Central memory CD8-positive, alpha-beta T cell (primary cell): ENCODE results near the gene TMPRSS3.

ENCODE experiments used
- ATAC-seq: fragments of 150-1000 bp; cut with Tn5 transposase; replicated peaks from 2 replicates; pipeline ENCODE4 v1.10.0; 2022; ENCODE audit warnings: mild to moderate bottlenecking, moderate FRiP score, moderate number of reproducible peaks; ENCODE audit not compliant: poor library complexity, severe bottlenecking; ENCODE audit errors: extremely low read depth
- DNase-seq, 2 donors: peaks; one replicate each; pipeline ENCODE4 v3.0.0; 2021; ENCODE audit warnings: low spot score in 2 of 2
- H3K27ac Mint-ChIP-seq: one replicate; pipeline ENCODE4 v1.8.0; 2022; ENCODE audit warnings: low read depth, mild to moderate bottlenecking, moderate library complexity, mixed read lengths
- H3K27me3 Mint-ChIP-seq: one replicate; pipeline ENCODE4 v1.8.0; 2022; ENCODE audit warnings: mixed read lengths
- H3K36me3 Mint-ChIP-seq: one replicate; pipeline ENCODE4 v1.8.0; 2022; ENCODE audit warnings: mild to moderate bottlenecking, moderate library complexity, mixed read lengths; ENCODE audit not compliant: insufficient read depth
- H3K4me1 Mint-ChIP-seq: one replicate; pipeline ENCODE4 v1.8.0; 2022; ENCODE audit warnings: mixed read lengths
- H3K4me3 Mint-ChIP-seq: one replicate; pipeline ENCODE4 v1.8.0; 2022; ENCODE audit warnings: mild to moderate bottlenecking, moderate library complexity, mixed read lengths
- H3K9me3 Mint-ChIP-seq: one replicate; pipeline ENCODE4 v1.8.0; 2022; ENCODE audit warnings: mixed read lengths

The TMPRSS3 gene

DNA sequence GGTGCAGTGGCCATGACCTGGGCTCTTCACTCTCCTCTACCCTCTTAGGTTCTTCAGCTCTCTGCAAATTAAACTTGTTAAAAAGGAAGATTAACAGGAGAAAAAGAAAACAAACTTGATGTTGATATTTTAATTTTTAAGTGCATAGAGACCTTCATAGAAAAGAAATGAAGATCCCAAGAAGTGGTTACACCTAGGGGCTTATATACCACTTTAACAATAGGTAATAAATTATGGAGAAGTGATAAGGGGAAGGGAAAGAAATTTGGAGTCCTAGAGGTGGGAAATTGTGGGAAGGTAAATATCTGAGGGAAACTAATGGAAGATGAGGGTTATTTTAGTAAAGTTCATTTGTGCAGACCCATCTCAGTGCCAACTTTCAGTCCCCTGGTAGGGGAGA is 64.2 kb downstream of the TMPRSS3 start:
- no peak overlapping the region for H3K4me3 Mint-ChIP-seq
- no peaks in the 10 kb centered on the region for H3K36me3 Mint-ChIP-seq
- ATAC-seq (no peak), DNase-seq (no peak)
- no peak overlapping the region for H3K27ac Mint-ChIP-seq
- H3K9me3 Mint-ChIP-seq, result peaks cover 21% of the 10 kb centered on the region
- no peaks in the 10 kb centered on the region for H3K4me1 Mint-ChIP-seq
- H3K27me3 Mint-ChIP-seq, result peaks cover 31% of the 10 kb centered on the region

DNA sequence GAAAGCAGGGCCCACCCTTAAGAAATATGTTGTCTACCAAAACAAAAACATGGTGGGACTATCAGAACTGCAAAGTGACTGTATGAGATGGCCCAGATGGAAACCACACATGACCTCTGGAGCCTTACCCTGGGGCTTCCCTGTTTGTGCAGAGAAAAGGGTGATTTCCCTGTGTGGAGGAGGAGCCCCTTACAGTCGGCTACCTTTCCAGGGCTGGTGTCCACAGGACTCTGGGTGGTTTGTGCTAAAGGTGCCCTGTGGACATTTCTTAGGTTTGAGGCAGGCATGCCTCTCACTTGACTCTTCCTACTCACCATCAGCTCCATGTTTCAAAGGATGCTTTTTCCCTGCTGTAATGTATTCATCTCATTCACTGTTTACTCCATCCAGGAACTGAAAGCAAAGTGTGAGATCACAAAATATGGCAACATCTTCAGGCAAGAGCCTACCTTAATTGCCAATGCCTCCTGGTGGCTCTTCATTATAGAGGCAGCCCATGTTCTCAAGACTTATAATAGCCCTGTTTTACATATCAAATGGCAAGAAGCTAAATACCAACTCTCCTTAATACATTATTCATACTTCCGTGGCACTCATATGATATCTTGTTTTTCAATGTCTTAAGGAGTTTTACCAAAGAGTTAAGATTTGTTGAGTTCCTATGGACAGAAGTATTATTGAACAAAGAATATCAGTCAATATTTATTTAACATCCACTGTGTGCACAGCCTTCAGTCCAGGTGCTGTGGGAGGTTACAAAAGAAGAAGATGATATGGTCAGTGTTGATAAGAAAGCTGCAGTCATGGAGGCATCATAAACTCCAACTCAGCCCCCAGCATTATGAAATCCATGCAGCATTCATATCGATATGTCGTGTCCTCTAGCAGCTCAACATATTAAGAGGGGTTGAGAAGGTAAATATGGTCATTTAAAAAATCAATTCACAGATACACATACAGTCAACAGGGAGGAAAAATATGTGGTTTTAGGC is 65.2 kb downstream of the TMPRSS3 start:
- H3K27me3 Mint-ChIP-seq, result peaks cover 36% of the 10 kb centered on the region
- no peak overlapping the region for H3K27ac Mint-ChIP-seq
- peaks cover 21% of the 10 kb centered on the region for H3K9me3 Mint-ChIP-seq
- H3K4me3 Mint-ChIP-seq, result no peak overlapping the region
- no peaks in the 10 kb centered on the region for H3K4me1 Mint-ChIP-seq
- ATAC-seq (no peak), DNase-seq (no peak)
- no peaks in the 10 kb centered on the region for H3K36me3 Mint-ChIP-seq

DNA sequence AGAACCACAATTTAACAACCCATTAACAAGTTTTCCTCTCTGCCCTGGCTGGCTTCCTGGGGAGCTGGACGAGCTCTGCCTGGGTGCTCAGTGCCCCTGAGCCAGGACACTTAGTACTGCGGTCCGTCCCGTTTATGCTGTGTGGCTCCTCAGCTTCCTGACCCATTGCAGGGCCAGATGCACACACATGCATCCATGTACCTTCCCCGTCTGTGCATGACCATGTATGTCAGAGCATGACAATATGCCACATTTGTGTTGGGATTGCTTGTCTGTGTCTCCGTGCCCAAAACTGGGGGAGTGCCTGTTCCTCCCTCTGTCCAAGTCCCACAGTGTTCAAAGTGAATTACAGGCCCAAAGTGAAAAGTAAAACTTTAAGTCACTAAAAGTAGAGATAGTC is 71.0 kb downstream of the TMPRSS3 start:
- Mint-ChIP-seq H3K27ac (no peak overlapping the region), H3K4me1 (no peaks in the 10 kb centered on the region), H3K36me3 (no peaks in the 10 kb centered on the region), H3K27me3 (peaks cover 57% of the 10 kb centered on the region), H3K9me3 (no peaks in the 10 kb centered on the region), H3K4me3 (no peak overlapping the region)
- no peak for DNase-seq
- ATAC-seq, result no peak
